ENCODE results near the gene C3orf52. TPM values are rescaled to one million over a fixed set of nuclear protein-coding genes. Genes with fewer than 3 reads are reported as not detected.

C3orf52 gene
- total and polyA plus RNA-seq, 10 of the 15 experiments (the other 5 are each of a cell fraction or from before 2014, with no cell fraction given), result 0.15 to 1.9 (median 0.73) TPM

- Histone ChIP-seq H3K9me3 (replicated peaks; ENCODE audit: control insufficient read depth, insufficient read depth, low read length) (no peaks in the 10 kb centered on the region), H3K27ac (ENCODE audit: control insufficient read depth, insufficient read depth) (no peak overlapping the region), H3K4me3 (no peak overlapping the region), H2AFZ (ENCODE audit: control insufficient read depth, low read depth, low read length) (no peak overlapping the region), H3K4me1 (ENCODE audit: control insufficient read depth, insufficient read depth, low read length) (peaks cover 11% of the 10 kb centered on the region), H3K27me3 (replicated peaks in 1 of 2; ENCODE audit: control insufficient read depth in 2 of 2, insufficient read depth in 2 of 2, low read length in 1 of 2) (peaks cover 7 to 13% of the 10 kb centered on the region in 2 experiments), H3K4me2 (ENCODE audit: control insufficient read depth, insufficient read depth) (no peak overlapping the region), H3K9ac (ENCODE audit: control insufficient read depth, insufficient read depth, low read length) (no peak overlapping the region), H4K20me1 (ENCODE audit: control insufficient read depth, insufficient read depth) (no peaks in the 10 kb centered on the region), H3K79me2 (ENCODE audit: control insufficient read depth, insufficient read depth, low read length) (no peaks in the 10 kb centered on the region), H3K36me3 (ENCODE audit: control insufficient read depth in 2 of 2, insufficient read depth in 2 of 2, low read length in 1 of 2) (no peaks in the 10 kb centered on the region)
- ChIA-PET SMC1A (ENCODE audit: uncharacterized antibody, unreplicated experiment) (interaction anchor here (1.2 kb wide), 1 partner anchor 45 kb away, joined by 3 read pairs; no protein-coding TSS in a partner anchor), CTCF (interaction anchor here (1.1 kb wide), 1 partner anchor 204 kb away, joined by 3 read pairs; no protein-coding TSS in a partner anchor), RAD21 (ENCODE audit: unreplicated experiment) (interaction anchor here (1.6 kb wide), 1 partner anchor 76 kb away, joined by 5 read pairs; no protein-coding TSS in a partner anchor), POLR2A (no interaction called here)
- WGBS (ENCODE audit: insufficient coverage, insufficient replicate concordance, low lambda C conversion rate, missing lambda C conversion rate), result 73% methylated on average over 4 of the region's 4 CpGs
- FAIRE-seq (no peak), DNase-seq (ENCODE audit: low read depth, low spot score) (no peak), ATAC-seq (no peak)
- no peak for TF ChIP-seq SUZ12 (IDR thresholded peaks at IDR 0.05; ENCODE audit: unreplicated experiment)
- intact Hi-C loops (cut with micrococcal nuclease; ENCODE audit: unreplicated experiment), result no loop called here
- in situ Hi-C loops (cut with MboI), result no loop called here
- no TSS peak for BruUV-seq (replicated peaks)
Measured at GRCh38 chr3:112088944-112089343, 2.8 kb downstream of the C3orf52 start.

GRCh38 chr3:112089956-112090886 lies 4.0 kb downstream of the C3orf52 start:
- WGBS (ENCODE audit: insufficient coverage, insufficient replicate concordance, low lambda C conversion rate, missing lambda C conversion rate), result 88% methylated on average over 9 of the region's 9 CpGs
- CTCF ChIA-PET, result interaction anchor here (1.0 kb wide), 2 partner anchors 22 to 47 kb away, joined by 3 read pairs; no protein-coding TSS in a partner anchor
- no TSS peak for BruUV-seq (replicated peaks)
- Histone ChIP-seq H3K9ac (ENCODE audit: control insufficient read depth, insufficient read depth, low read length) (no peak overlapping the region), H2AFZ (ENCODE audit: control insufficient read depth, low read depth, low read length) (no peak overlapping the region), H3K27ac (ENCODE audit: control insufficient read depth, insufficient read depth) (no peak overlapping the region), H3K79me2 (ENCODE audit: control insufficient read depth, insufficient read depth, low read length) (no peaks in the 10 kb centered on the region), H3K9me3 (replicated peaks; ENCODE audit: control insufficient read depth, insufficient read depth, low read length) (no peaks in the 10 kb centered on the region), H3K4me1 (ENCODE audit: control insufficient read depth, insufficient read depth, low read length) (peaks cover 11% of the 10 kb centered on the region), H3K4me2 (ENCODE audit: control insufficient read depth, insufficient read depth) (no peak overlapping the region), H3K36me3 (ENCODE audit: control insufficient read depth in 2 of 2, insufficient read depth in 2 of 2, low read length in 1 of 2) (no peaks in the 10 kb centered on the region), H4K20me1 (ENCODE audit: control insufficient read depth, insufficient read depth) (no peaks in the 10 kb centered on the region), H3K27me3 (replicated peaks in 1 of 2; ENCODE audit: control insufficient read depth in 2 of 2, insufficient read depth in 2 of 2, low read length in 1 of 2) (peaks cover 7 to 13% of the 10 kb centered on the region in 2 experiments), H3K4me3 (no peak overlapping the region)
- RAD21 ChIA-PET (ENCODE audit: unreplicated experiment), result no interaction called here
- SMC1A ChIA-PET (ENCODE audit: uncharacterized antibody, unreplicated experiment), result interaction anchor here (1.4 kb wide), 1 partner anchor 77 kb away, joined by 4 read pairs; no protein-coding TSS in a partner anchor
- FAIRE-seq, result no peak
- in situ Hi-C loops (cut with MboI) (no loop called here), intact Hi-C loops (cut with micrococcal nuclease; ENCODE audit: unreplicated experiment) (no loop called here)
- TF ChIP-seq PML (IDR thresholded peaks at IDR 0.05; ENCODE audit: low read length), result no peak
- TF ChIP-seq ZNF384 (IDR thresholded peaks at IDR 0.05; ENCODE audit: borderline replicate concordance, low read depth, low read length), result peak; percentile 58; the same call in 1 of the 2 replicates
- DNase-seq (ENCODE audit: low read depth, low spot score), result no peak
- ATAC-seq, result peak; percentile 4; the same call in 2 of the 3 replicates
- POLR2A ChIA-PET, result interaction anchor here (0.6 kb wide), 3 partner anchors 34 to 557 kb away, joined by 3 to 6 read pairs (median 6); no protein-coding TSS in a partner anchor
